HepG2 (cell line): ENCODE data around the gene EVA1C. TPM values are rescaled to one million over a fixed set of nuclear protein-coding genes. Genes with fewer than 3 reads are reported as not detected.

Experiments
- CCDC6 ChIP-seq: sonication (generic); formaldehyde crosslinking; IDR thresholded peaks from 2 replicates; pipeline ENCODE4 v1.8.1; 2022; ENCODE audit warnings: mild to moderate bottlenecking, missing genetic modification reagents, moderate library complexity
- DRAP1 ChIP-seq: IDR thresholded peaks from 2 replicates; pipeline ENCODE4 v1.6.1; 2016; ENCODE audit warnings: missing genetic modification reagents, missing compliant biosample characterization
- EEA1 ChIP-seq: sonication (generic); formaldehyde crosslinking; IDR thresholded peaks from 2 replicates; pipeline ENCODE4 v1.5.1; 2020; ENCODE audit warnings: mild to moderate bottlenecking, missing genetic modification reagents, borderline replicate concordance
- HNRNPL ChIP-seq: fragments of 200-400 bp; formaldehyde crosslinking; IDR thresholded peaks from 2 replicates; pipeline ENCODE4 v1.6.1; 2017; ENCODE audit warnings: mild to moderate bottlenecking, low read depth, low read length
- ISL2 ChIP-seq: sonication (generic); formaldehyde crosslinking; IDR thresholded peaks from 2 replicates; pipeline ENCODE4 v1.5.0; 2020; ENCODE audit warnings: missing genetic modification reagents
- KLF12 ChIP-seq: sonication (generic); formaldehyde crosslinking; IDR thresholded peaks from 2 replicates; pipeline ENCODE4 v1.4.0; 2020; ENCODE audit warnings: missing genetic modification reagents, borderline replicate concordance
- NFE2 ChIP-seq: sonication (generic); formaldehyde crosslinking; IDR thresholded peaks from 2 replicates; pipeline ENCODE4 v1.4.0; 2020; ENCODE audit warnings: missing genetic modification reagents
- NFYB ChIP-seq: sonication (generic); formaldehyde crosslinking; IDR thresholded peaks from 2 replicates; pipeline ENCODE4 v1.4.0; 2020; ENCODE audit warnings: missing genetic modification reagents
- NR1H2 ChIP-seq: sonication (generic); formaldehyde crosslinking; IDR thresholded peaks from 2 replicates; pipeline ENCODE4 v1.8.1; 2022; ENCODE audit warnings: low read depth, missing genetic modification reagents, borderline replicate concordance
- POLR2A ChIP-seq, 2 experiments: IDR thresholded peaks; 2 replicates each; pipeline ENCODE4 v1.6.1; 2011; ENCODE audit warnings: low read depth in 2 of 2, low read length in 2 of 2, mild to moderate bottlenecking in 1 of 2, moderate library complexity in 1 of 2; ENCODE audit not compliant: insufficient read depth in 1 of 2
- SAP130 ChIP-seq: IDR thresholded peaks from 2 replicates; pipeline ENCODE4 v1.6.1; 2016; ENCODE audit warnings: low read depth
- ZNF331 ChIP-seq: sonication (generic); formaldehyde crosslinking; IDR thresholded peaks from 2 replicates; pipeline ENCODE4 v1.4.0; 2020; ENCODE audit warnings: missing genetic modification reagents
- ZNF335 ChIP-seq: sonication (generic); formaldehyde crosslinking; IDR thresholded peaks from 2 replicates; pipeline ENCODE4 v1.4.0; 2020; ENCODE audit warnings: missing genetic modification reagents
- ZNF362 ChIP-seq: sonication (generic); formaldehyde crosslinking; IDR thresholded peaks from 2 replicates; pipeline ENCODE4 v1.4.0; 2020; ENCODE audit warnings: missing genetic modification reagents, mild to moderate bottlenecking, borderline replicate concordance
- ZNF629 ChIP-seq: sonication (generic); formaldehyde crosslinking; conservative IDR thresholded peaks from 2 replicates; pipeline ENCODE4 v1.5.0; 2020; ENCODE audit warnings: missing genetic modification reagents
- ZNF788 ChIP-seq: sonication (generic); formaldehyde crosslinking; IDR thresholded peaks from 2 replicates; pipeline ENCODE4 v1.5.0; 2020; ENCODE audit warnings: mild to moderate bottlenecking, missing genetic modification reagents, borderline replicate concordance
- polyA plus RNA-seq, 8 experiments: library from polyadenylated mRNA; depleted of rRNA in 3 of 8; stranded (reverse) in 7 of 8; unstranded in 1 of 8; fragments of >200 nt; fragmentation: Illumina TruSeq in 4 of 8; extraction: Trizol in 4 of 8; gene quantifications; 2 replicates each; pipeline versions ENCODE4 v1.2.1 to v1.2.3, GENCODE V29; 2011 to 2016; ENCODE audit warnings: low read depth in 4 of 8, missing spikeins in 1 of 8, mixed read lengths in 1 of 8; ENCODE audit not compliant: insufficient read depth in 1 of 8
- total RNA-seq, 5 experiments: library from RNA; depleted of rRNA; stranded (reverse); fragments of >200 nt; fragmentation: Illumina TruSeq; extraction: Trizol; gene quantifications; 2 replicates each; pipeline ENCODE4 v1.2.3, GENCODE V29; 2016; ENCODE audit warnings: low read depth in 1 of 5
- TF ChIP-seq, protein P1 (sequence below): IDR thresholded peaks from 2 replicates; pipeline ENCODE4 v1.6.1; 2018; ENCODE audit warnings: missing genetic modification reagents
- TF ChIP-seq, protein P2 (sequence below): IDR thresholded peaks from 2 replicates; pipeline ENCODE4 v1.6.1; 2016; ENCODE audit warnings: mild to moderate bottlenecking, missing biosample characterization, missing genetic modification reagents
- TF ChIP-seq, protein P3 (sequence below): sonication (generic); formaldehyde crosslinking; IDR thresholded peaks from 2 replicates; pipeline ENCODE4 v1.4.0; 2020; ENCODE audit warnings: missing genetic modification reagents

EVA1C gene
- total and polyA plus RNA-seq, 2 of the 13 experiments (the other 11 are each of a cell fraction or from before 2014, with no cell fraction given): 0.29 to 0.34 TPM

DNA sequence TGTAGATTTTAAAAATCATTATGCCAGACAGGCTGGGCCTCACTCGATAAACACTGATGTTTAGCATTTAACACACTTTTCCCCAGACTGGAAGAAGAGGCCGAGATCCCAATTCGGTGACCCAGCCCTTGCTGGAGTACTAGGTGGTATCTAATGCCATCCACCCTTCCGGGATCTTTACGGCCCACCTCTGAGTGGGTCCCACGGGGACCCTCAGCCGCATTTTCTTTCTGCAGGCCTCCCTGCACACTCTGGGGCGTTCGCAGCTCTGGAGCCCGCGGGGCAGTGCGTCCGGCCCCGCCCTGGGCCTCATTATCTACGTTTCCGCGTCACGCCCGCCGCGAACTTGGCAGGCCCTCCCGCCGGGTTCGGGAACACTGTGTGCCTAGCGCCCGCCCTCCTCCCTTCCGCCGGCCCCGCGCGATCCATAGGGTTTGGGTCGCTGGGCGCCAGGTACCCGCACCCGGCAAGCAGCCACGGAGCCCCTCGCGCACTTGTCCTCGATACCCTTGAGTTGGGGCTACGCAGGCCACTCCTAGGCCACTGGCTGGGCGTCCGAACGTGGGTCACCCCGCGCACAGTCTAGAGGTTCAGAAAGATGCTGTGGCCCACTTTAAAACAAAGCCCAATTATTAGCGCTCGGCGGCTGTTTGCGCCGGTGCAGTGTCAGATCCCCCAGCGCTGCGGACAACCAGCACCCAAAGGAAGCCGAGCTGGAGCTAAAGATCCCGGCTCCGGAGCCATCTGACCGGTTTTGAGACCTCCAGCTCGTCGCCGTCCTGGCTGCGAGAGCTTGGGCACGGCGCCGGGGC is 950 bp upstream of the EVA1C start (continued):
- no peak for TF ChIP-seq NFE2 (CRISPR knock-in tag)
- no peak for TF ChIP-seq NR1H2 (CRISPR knock-in tag)
- TF ChIP-seq CCDC6: no peak
- no peak for TF ChIP-seq ISL2 (CRISPR knock-in tag)
- no peak for TF ChIP-seq KLF12 (CRISPR knock-in tag)
- TF ChIP-seq, protein P1, sequence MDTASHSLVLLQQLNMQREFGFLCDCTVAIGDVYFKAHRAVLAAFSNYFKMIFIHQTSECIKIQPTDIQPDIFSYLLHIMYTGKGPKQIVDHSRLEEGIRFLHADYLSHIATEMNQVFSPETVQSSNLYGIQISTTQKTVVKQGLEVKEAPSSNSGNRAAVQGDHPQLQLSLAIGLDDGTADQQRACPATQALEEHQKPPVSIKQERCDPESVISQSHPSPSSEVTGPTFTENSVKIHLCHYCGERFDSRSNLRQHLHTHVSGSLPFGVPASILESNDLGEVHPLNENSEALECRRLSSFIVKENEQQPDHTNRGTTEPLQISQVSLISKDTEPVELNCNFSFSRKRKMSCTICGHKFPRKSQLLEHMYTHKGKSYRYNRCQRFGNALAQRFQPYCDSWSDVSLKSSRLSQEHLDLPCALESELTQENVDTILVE: no peak
- TF ChIP-seq NFYB (CRISPR knock-in tag): no peak
- TF ChIP-seq ZNF331 (CRISPR knock-in tag): no peak
- TF ChIP-seq POLR2A (IDR thresholded peaks at IDR 0.05; ENCODE audit: insufficient read depth in 1 of 2, low read depth in 2 of 2, low read length in 2 of 2): no peak
- TF ChIP-seq, protein P2, sequence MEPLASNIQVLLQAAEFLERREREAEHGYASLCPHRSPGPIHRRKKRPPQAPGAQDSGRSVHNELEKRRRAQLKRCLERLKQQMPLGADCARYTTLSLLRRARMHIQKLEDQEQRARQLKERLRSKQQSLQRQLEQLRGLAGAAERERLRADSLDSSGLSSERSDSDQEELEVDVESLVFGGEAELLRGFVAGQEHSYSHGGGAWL (CRISPR knock-in tag): no peak
- TF ChIP-seq ZNF335 (CRISPR knock-in tag): no peak
- peak; percentile 81; the same call in 1 of the 2 replicates for TF ChIP-seq ZNF629
- no peak for TF ChIP-seq DRAP1 (CRISPR knock-in tag)
- TF ChIP-seq, protein P3, sequence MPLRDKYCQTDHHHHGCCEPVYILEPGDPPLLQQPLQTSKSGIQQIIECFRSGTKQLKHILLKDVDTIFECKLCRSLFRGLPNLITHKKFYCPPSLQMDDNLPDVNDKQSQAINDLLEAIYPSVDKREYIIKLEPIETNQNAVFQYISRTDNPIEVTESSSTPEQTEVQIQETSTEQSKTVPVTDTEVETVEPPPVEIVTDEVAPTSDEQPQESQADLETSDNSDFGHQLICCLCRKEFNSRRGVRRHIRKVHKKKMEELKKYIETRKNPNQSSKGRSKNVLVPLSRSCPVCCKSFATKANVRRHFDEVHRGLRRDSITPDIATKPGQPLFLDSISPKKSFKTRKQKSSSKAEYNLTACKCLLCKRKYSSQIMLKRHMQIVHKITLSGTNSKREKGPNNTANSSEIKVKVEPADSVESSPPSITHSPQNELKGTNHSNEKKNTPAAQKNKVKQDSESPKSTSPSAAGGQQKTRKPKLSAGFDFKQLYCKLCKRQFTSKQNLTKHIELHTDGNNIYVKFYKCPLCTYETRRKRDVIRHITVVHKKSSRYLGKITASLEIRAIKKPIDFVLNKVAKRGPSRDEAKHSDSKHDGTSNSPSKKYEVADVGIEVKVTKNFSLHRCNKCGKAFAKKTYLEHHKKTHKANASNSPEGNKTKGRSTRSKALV (CRISPR knock-in tag): peak; percentile 63; the same call in 1 of the 2 replicates
- no peak for TF ChIP-seq ZNF788
- TF ChIP-seq HNRNPL: no peak
- TF ChIP-seq EEA1: no peak
- TF ChIP-seq SAP130 (CRISPR knock-in tag): no peak
- TF ChIP-seq ZNF362 (CRISPR knock-in tag): no peak
- TF ChIP-seq, all 625 proteins: peak for 4
